Sigmoid colon (tissue), 4 donors: ENCODE measurements around the gene HDAC4.
A peak's percentile ranks its signal among the peaks of the same experiment; 100 is the strongest.

Experiments used
- CTCF ChIP-seq, 4 experiments: fragments of 450-650 bp in 3 of 4; fragments of 200-600 bp in 1 of 4; IDR thresholded peaks; one replicate each; pipeline ENCODE4 v1.5.1; 2016 to 2019; ENCODE audit warnings: antibody characterized with exemption in 4 of 4, mild to moderate bottlenecking in 3 of 4, moderate library complexity in 2 of 4
- EP300 ChIP-seq, 4 donors: sonication (generic); formaldehyde crosslinking; IDR thresholded peaks; one replicate each; pipeline ENCODE4 v1.6.1; 2017; ENCODE audit warnings: antibody characterized with exemption in 4 of 4
- POLR2A ChIP-seq, 2 donors: fragments of 450-650 bp; IDR thresholded peaks; one replicate each; pipeline ENCODE4 v1.6.1; 2016; ENCODE audit warnings: antibody characterized with exemption in 2 of 2, mild to moderate bottlenecking in 2 of 2, moderate library complexity in 2 of 2

GRCh38 chr2:239109041-239109927 is 291.5 kb downstream of the HDAC4 start:
- TF ChIP-seq CTCF (IDR thresholded peaks at IDR 0.05) (no peak), POLR2A (IDR thresholded peaks at IDR 0.05) (no peak), EP300 (IDR thresholded peaks at IDR 0.05) (peak in 2 of 4 donors; percentile 51 to 55)
